ENCODE measurements around the gene MPHOSPH6. TPM values are rescaled to one million over a fixed set of nuclear protein-coding genes. Genes with fewer than 3 reads are reported as not detected.

MPHOSPH6 gene, protein sequence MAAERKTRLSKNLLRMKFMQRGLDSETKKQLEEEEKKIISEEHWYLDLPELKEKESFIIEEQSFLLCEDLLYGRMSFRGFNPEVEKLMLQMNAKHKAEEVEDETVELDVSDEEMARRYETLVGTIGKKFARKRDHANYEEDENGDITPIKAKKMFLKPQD
- total RNA-seq, result 19.2 and 35.5 TPM in 2 replicates

GRCh38 chr16:82169861-82170845 lies at the start of gene MPHOSPH6:
Gene MPHOSPH6, minus strand, starts transcription at chr16:82170224. Its CDS starts 49 bp downstream, at chr16:82170175.

Other genes with a start within 250 kb of the MPHOSPH6 start
- gene SDR42E1, start 158.8 kb downstream of the MPHOSPH6 start, total RNA-seq, result 2.0 and 2.4 TPM in 2 replicates
- not detected in 2 replicates for gene HSD17B2, start 135.0 kb downstream of the MPHOSPH6 start, total RNA-seq